Mononuclear cell (primary cell): ENCODE results near the gene CHST12. TPM values are rescaled to one million over a fixed set of nuclear protein-coding genes. Genes with fewer than 3 reads are reported as not detected.
"Not testable (repeated sequence)": the region's sequence is repeated elsewhere in the genome, so short reads cannot be mapped to it uniquely, and the experiment has no call there.

ENCODE experiments used
- H3K27me3 ChIP-seq: 2 replicates; pipeline ENCODE4 v1.6.0; 2011; ENCODE audit warnings: low read length, control low read depth; ENCODE audit not compliant: insufficient read depth
- H3K4me1 ChIP-seq: 2 replicates; pipeline ENCODE4 v1.5.1; 2011; ENCODE audit warnings: mild to moderate bottlenecking, low read length, control low read depth; ENCODE audit not compliant: insufficient read depth
- H3K4me3 ChIP-seq: 2 replicates; pipeline ENCODE4 v1.5.1; 2011; ENCODE audit warnings: mild to moderate bottlenecking, low read length, moderate library complexity
- H3K9me3 ChIP-seq: 2 replicates; pipeline ENCODE4 v1.5.1; 2011; ENCODE audit warnings: low read depth, mild to moderate bottlenecking, control low read depth, low read length
- total RNA-seq: library from RNA; depleted of rRNA; stranded (reverse); fragments of >200 nt; gene quantifications from one replicate; pipeline ENCODE4 v1.2.3, GENCODE V29; 2012

The CHST12 gene
- total RNA-seq, 1 donor, result 3.0 TPM

DNA sequence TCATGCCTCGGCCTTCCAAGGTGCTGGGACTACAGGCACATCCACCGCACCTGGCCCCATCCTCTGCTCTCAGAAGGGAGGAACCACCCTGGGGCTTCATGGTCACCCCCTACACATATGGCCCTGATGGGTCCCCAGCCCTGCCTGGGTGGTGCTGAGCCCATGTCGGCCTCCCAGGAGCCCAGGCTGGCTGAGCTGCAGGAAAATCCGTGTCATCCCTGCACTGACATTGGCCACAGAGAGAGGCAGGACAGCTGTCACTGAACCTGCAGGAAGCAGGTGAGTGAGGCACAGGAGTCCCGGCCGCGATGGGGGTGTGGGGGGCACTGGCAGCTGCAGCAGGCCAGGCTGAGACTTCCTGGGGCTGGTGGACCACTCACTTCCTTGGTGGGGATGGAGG is 64.8 kb downstream of the CHST12 start:
- H3K4me3 ChIP-seq, result no peak overlapping the region
- peaks cover 14% of the 10 kb centered on the region for H3K4me1 ChIP-seq
- H3K27me3 ChIP-seq, result no peaks in the 10 kb centered on the region
- H3K9me3 ChIP-seq, result no peaks in the 10 kb centered on the region

DNA sequence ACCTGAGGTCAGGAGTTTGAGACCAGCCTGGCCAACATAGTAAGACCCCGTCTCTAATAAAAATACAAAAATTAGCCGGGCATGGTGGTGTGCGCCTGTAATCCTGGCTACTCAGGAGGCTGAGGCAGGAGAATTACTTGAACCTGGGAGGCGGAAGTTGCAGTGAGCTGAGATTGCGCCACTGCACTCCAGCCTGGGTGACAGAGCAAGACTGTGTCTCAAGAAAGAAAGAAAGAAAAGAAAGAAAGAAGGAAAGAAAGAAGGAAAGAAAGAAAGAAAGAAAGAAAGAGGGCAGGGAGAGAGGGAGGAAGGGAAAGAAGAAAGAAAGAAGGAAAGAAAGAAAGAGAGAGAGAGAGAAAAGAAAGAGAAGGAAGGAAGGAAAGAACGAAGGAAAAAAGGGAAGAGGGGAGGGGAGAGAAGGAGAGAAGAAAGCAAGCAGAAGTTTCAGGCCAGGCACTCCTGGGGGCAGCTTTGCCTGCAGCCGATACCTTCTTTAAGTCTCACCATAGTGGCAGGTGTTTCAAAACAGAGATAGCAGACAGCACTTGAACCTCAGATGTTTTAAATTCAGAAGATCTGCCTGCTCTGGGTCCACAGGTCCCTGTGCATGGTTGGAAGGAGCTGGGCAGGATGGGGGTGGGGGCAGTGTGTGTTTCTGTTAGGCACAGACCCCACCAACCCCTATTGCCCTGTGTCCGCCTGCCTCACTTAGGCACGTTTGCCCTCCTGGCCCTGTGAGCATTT is 66.2 kb downstream of the CHST12 start:
- H3K4me3 ChIP-seq, H3K27me3 ChIP-seq, H3K9me3 ChIP-seq: not testable (repeated sequence)
- H3K4me1 ChIP-seq, result peaks cover 14% of the 10 kb centered on the region

DNA sequence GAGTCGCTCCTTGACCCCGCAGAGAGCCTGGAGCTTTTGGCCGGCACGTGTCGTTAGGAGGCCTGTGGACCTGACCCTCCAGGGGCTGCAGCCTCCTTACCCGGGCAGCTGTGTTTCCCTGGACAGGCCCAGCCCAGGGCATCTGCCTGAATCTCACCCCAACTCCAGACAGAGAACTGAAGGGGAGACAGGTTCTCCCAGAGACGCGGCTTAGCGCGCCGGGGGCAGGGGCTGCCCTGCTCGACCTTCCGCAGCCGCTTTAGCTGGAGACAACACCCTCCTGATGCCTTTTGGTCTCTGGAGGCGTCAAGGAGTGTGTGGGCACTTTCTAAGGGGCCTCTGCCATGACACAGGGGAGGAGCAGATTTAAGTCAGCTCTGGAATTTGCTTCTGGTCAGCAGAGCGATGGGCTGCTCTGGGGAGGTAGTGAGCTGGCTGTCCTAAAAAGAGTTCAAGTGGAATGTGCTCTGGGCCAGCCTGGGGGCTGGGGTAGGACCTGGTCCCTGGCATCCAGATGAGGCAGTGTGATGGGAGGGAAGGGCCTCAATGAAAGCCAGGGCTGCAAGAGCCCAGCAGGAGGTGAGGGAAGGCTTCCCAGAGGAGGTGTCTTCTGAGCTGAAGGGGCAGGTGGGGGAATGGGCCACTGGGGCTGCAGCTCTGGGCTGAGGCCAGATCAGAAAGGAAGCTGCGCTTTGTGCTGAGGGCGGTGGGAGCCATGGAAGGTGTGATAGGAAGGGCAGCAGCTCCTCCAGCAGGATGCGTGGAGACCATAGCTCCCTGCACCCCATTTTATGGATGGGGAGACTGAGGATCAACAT is 67.0 kb downstream of the CHST12 start:
- no peak overlapping the region for H3K4me3 ChIP-seq
- peaks cover 14% of the 10 kb centered on the region for H3K4me1 ChIP-seq
- no peaks in the 10 kb centered on the region for H3K9me3 ChIP-seq
- no peaks in the 10 kb centered on the region for H3K27me3 ChIP-seq

DNA sequence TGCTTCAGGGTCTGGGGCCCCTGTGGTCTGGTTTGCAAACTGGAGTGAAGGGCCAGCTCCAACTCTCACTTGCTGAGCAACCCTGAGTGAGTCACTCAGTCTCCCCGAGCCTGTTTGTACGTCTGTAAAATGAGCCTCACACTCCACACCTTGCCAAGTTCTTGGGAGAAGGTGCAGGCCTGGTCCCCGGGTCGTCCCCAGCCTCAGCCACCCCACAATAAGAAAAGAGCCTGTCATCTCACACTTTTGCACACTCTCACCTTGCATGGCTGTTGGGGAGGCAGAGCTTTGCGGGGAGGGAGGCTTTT is 67.6 kb downstream of the CHST12 start:
- H3K27me3 ChIP-seq, result no peaks in the 10 kb centered on the region
- no peak overlapping the region for H3K4me3 ChIP-seq
- H3K4me1 ChIP-seq, result peaks cover 14% of the 10 kb centered on the region
- H3K9me3 ChIP-seq, result no peaks in the 10 kb centered on the region

DNA sequence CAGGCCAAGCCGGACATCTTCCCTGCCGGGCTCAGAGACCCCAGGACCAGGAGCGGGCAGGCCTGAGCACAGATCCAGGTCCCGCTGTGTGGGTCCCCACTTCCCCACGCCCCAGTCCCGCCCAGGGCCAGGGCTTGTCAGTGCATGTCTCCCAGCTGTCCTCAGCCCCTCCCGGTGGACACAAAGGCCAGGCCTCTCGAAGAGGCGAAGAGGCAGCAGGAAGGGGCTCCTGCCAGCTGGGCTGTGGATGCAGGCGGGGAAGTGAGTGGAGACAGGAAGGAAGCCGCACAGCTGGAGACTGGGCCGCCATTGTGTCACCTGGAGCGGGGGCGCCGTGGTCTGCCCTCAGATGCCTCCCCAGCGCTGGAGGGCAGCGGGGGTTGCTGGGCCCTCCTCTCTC is 68.0 kb downstream of the CHST12 start:
- no peak overlapping the region for H3K4me3 ChIP-seq
- H3K27me3 ChIP-seq, result no peaks in the 10 kb centered on the region
- H3K4me1 ChIP-seq, result peaks cover 14% of the 10 kb centered on the region
- H3K9me3 ChIP-seq, result no peaks in the 10 kb centered on the region

DNA sequence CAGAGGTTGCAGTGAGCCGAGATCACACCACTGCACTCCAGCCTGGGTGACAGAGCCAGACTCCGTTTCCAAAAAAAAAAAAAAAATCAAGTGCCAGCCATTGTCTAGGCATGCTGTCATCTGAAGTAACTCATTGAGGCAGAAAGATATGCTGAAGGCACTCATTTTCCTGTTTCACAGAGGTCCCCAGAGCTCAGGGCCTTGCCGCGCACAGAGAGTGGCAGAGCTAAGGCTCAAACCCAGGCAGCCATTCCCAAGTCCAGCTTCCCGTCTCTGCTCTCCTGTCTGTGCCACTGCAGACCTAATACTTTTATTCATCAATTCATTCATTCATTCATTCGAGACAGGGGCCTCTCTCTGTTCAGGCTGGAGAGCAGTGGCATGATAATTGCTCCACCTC is 69.3 kb downstream of the CHST12 start:
- no peak overlapping the region for H3K4me3 ChIP-seq
- no peaks in the 10 kb centered on the region for H3K9me3 ChIP-seq
- no peaks in the 10 kb centered on the region for H3K27me3 ChIP-seq
- H3K4me1 ChIP-seq, result peaks cover 20% of the 10 kb centered on the region

DNA sequence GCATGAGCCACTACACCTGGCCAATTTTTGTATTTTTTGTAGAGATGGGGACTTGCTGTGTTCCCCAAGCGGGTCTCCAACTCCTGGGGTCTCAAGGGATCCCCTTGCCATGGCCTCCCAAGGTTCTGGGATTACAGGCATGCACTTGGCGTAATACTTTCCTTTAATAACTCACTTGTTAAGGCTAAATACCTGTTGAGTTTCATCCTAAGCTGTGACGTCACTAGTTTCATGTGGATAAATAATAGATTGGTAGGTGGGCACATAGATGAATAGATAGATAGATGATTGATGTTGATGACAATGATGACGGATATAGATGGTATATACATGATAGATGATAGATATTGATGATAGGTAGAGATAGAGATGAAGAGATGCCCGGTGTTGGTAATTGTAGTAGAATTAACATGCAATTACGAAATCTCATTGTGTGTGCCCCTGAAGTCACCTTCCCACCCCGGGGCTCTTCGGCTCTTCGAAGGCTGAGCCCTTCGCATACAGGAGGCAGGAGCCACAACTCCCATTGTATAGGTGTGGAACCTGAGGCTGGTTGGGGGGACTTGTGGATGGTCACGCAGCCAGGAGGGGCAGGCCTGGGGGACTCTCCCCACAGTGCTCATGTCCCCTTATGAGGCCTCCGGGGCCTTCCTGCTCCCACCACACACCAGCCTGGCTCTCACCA is 70.2 kb downstream of the CHST12 start:
- Histone ChIP-seq H3K9me3 (no peaks in the 10 kb centered on the region), H3K4me3 (no peak overlapping the region), H3K27me3 (no peaks in the 10 kb centered on the region)

DNA sequence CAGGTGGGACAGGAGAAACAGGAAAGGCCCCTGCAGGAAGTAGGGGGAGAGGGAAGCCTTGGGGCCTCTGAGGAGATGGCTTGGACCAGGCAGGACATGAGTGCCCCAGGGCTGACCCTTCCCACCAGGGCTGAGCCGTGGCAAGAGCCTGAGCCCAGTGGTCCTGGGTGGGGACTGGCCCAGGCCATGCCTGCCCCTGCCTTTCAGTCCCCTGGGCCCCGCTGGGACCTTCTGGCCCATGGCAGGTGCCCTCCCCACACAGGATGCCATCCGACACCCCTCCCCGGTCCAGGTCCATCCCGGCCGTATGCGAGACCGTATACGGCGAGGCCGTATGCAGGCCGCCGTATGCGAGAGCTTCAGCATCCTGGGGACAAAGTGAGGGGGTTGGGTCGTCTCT is 70.8 kb downstream of the CHST12 start:
- Histone ChIP-seq H3K27me3 (no peaks in the 10 kb centered on the region), H3K4me3 (no peak overlapping the region), H3K4me1 (peaks cover 23% of the 10 kb centered on the region), H3K9me3 (no peaks in the 10 kb centered on the region)

More for the DNA sequence above, 70.2 kb downstream of the CHST12 start:
- peaks cover 27% of the 10 kb centered on the region for H3K4me1 ChIP-seq

DNA sequence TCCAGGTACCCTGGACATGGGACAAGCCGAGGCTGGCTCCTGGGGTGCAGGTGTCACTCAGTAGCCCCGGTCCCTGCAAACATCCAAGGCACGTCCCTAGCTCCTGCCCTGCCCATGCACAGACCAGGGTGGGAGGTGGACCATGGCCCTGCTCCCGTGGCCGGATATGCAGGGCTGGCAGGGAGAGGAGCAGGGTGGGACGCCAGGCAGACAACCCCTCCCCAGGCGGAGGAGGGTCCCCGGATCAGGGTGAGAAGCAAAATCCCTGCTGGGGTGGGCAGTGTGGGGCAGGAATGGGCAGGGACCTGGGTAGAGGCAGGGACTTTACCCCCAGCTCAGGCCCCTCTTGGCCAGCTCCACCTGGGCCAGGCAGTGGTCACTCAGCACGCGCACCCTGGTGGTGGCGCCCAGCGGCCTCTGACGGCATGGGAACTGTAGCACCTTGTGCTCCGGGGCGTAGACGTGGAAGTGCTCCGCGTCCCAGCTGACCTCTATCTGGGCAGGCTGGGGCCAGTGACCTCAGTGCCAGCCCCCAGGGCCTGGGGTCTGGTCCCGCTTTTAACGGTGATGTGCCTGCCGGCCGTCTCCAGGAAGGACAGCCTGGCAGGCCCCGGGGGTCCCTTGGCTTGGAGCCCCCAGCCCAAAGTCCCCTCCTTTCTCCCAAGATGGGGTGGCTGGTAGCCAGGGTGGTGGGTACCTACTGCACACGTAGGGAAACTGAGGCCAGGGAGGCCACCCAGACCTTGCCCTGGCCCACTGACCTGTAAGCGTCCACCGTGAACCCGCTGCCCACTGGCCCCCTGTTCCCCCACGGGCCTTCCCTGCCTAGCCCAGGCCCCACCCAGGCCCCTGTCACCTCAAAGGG is 71.6 kb downstream of the CHST12 start:
- Histone ChIP-seq H3K4me3 (no peak overlapping the region), H3K27me3 (no peaks in the 10 kb centered on the region), H3K9me3 (no peaks in the 10 kb centered on the region), H3K4me1 (peaks cover 15% of the 10 kb centered on the region)

DNA sequence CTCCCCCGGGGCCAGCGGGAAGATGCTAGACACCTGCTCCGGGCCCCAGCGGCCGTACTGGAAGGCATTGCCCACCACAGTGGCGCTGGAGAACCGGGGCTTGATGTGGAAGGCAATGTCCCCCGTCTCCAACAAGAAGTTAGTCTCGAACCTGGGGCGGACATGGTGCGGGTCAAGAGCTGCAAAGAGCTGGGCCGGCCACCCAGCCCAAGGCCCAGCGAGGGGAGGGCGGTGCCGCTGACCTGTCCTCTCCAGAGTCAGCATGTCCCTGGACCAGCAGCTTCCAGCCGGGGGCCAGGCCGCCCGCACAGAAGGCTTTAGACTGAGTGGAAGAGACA is 72.2 kb downstream of the CHST12 start:
- Histone ChIP-seq H3K4me1 (peaks cover 13% of the 10 kb centered on the region), H3K9me3 (no peaks in the 10 kb centered on the region), H3K27me3 (no peaks in the 10 kb centered on the region), H3K4me3 (no peak overlapping the region)

DNA sequence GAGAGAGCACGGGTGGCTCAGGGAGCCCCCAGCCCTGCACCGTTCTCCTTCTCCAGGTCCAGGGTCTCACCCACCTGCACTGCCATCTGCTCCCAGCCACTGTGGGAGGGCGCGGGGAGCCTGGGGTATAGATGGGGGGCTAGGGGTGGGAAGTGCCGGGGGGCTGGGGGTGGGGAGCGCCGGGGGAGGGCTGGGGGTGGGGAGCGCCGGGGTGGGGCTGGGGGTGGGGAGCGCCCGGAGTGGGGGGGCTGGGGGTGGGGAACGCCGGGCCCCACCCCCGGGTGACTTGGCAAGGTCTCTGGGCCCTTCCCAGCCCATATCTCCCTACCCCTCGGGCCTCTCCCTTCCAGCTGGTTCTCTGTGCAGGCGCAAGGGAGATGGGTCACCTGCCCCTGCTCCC is 72.9 kb downstream of the CHST12 start, which contains the start of gene GRIFIN:
TSS of gene GRIFIN (minus strand) at position 101 of the 400 bp plus-strand sequence. CDS start at position 86, 15 bp downstream.
- Histone ChIP-seq H3K4me1 (peaks cover 13% of the 10 kb centered on the region), H3K4me3 (no peak within 1 kb of the TSS), H3K9me3 (no peaks in the 10 kb centered on the region)

DNA sequence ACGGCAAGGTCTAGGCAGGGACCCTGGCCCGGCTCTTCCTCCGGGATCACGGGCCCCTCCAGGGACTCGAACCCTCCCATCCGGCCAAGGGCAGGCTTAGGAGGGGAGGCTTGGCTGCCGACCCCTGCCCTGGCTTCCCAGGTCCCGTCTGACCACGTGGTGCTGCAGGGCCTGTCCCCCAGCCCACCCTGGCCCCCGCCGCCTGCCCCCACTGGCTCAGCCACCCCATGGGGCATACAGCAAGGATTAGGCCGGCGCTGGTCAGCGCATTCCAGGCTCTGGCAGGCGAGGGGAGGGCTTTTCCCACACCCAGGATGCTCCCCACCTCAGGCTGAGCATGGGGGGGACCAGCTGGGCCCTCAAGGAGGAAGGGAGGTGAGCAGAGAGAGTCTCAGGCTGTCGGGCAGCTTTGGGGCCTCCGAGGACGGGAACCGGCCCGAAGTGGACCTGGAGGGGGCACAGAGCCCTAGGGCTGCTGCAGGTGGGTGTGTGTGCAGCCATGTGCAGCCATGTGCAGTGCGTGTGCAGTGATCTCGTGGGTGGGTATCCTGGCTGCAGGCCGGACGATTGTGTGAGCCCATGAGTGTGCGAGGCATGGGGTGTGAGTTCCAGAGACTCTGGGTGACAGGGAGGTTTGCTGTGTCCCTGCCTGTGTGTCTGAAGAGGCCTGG is 73.5 kb downstream of the CHST12 start:
- Histone ChIP-seq H3K27me3 (no peaks in the 10 kb centered on the region), H3K9me3 (no peaks in the 10 kb centered on the region), H3K4me1 (peaks cover 13% of the 10 kb centered on the region), H3K4me3 (no peak overlapping the region)

More for the DNA sequence above, 72.9 kb downstream of the CHST12 start, which contains the start of gene GRIFIN:
- no peaks in the 10 kb centered on the region for H3K27me3 ChIP-seq

DNA sequence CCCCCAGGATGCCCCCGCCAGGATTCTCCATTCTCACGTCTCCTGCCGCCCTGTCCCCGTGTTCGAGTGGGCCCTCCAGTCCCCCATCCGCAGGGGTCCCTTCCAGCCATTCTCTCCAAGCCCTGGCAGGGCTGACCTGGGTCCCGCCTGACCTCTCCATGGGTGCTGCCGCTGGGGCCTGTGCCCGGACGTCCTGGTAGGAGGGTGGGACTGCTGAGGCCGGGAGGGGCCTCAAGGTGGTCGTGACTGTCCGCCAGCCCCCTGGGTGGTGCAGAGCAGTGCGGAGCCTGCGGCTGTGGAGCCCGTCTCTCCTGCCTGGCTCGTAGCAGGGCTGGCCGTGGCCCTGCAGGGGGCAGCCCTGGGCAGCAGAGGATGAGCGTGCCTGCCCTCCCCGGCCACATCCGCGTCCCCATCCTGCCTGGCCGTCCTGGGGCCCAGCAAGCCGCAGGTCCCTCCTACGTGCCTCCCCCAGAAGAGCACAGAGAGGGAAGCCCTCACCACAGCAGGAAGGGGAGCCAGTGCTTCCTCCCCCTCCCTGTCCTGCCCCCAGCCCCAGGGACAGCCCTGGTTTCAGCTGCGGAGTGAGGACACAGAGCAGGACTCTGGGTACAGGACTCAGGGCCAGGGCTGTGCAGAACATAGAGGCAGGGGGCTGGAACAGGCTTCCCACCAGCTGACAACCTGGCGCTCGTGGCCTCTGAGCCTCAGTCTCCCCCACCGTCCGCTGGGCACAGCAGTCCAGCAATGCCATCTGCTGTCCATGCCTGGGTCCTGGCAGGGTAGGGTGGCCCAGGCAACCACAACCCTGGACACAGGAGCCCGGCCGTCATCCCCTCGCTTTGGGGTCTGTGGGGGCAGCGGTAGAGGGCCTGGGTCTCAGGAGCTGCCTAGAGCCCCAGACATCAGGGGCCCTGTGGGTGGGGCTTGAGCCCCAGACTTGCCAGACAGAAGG is 74.3 kb downstream of the CHST12 start:
- Histone ChIP-seq H3K4me3 (no peak overlapping the region), H3K27me3 (no peaks in the 10 kb centered on the region)

More for the DNA sequence above, 74.3 kb downstream of the CHST12 start:
- Histone ChIP-seq H3K9me3 (no peaks in the 10 kb centered on the region), H3K4me1 (peaks cover 13% of the 10 kb centered on the region)
